ENCODE results near the gene RAD9B.
"Not testable (repeated sequence)": the region's sequence is repeated elsewhere in the genome, so short reads cannot be mapped to it uniquely, and the experiment has no call there.

Gene RAD9B

GRCh38 chr12:110528277-110528839 lies 26.2 kb downstream of the RAD9B start:
- DNase-seq (ENCODE audit: low read depth in 2 of 2), result no peak

GRCh38 chr12:110530511-110530910 lies 28.4 kb downstream of the RAD9B start:
- no peak for DNase-seq (ENCODE audit: low read depth in 2 of 2)

GRCh38 chr12:110531741-110532333 lies 29.7 kb downstream of the RAD9B start:
- DNase-seq (ENCODE audit: low read depth in 2 of 2), result no peak

- no peak for DNase-seq (ENCODE audit: low read depth in 2 of 2)
These were observed 30.5 kb downstream of the RAD9B start for GRCh38 chr12:110532644-110533043.

GRCh38 chr12:110533607-110534006 lies 31.5 kb downstream of the RAD9B start:
- DNase-seq (ENCODE audit: low read depth in 2 of 2), result no peak

- DNase-seq (ENCODE audit: low read depth in 2 of 2), result no peak
These were observed 32.7 kb downstream of the RAD9B start for GRCh38 chr12:110534811-110535210.

- DNase-seq (ENCODE audit: low read depth in 2 of 2), result no peak
These were observed 34.9 kb downstream of the RAD9B start for GRCh38 chr12:110536834-110537604.

GRCh38 chr12:110537605-110538409 lies 35.7 kb downstream of the RAD9B start:
- no peak for DNase-seq (ENCODE audit: low read depth in 2 of 2)

GRCh38 chr12:110538869-110539622 lies 36.9 kb downstream of the RAD9B start:
- DNase-seq (ENCODE audit: low read depth in 2 of 2), result no peak

- DNase-seq (ENCODE audit: low read depth in 2 of 2), result no peak
These were observed 37.9 kb downstream of the RAD9B start for GRCh38 chr12:110540048-110540447.

- DNase-seq (ENCODE audit: low read depth in 2 of 2), result no peak
These were observed 41.3 kb downstream of the RAD9B start for GRCh38 chr12:110543252-110543959.

GRCh38 chr12:110543965-110544364 lies 41.8 kb downstream of the RAD9B start:
- DNase-seq (ENCODE audit: low read depth in 2 of 2), result no peak

GRCh38 chr12:110545259-110545658 lies 43.1 kb downstream of the RAD9B start:
- not testable (repeated sequence) for DNase-seq (ENCODE audit: low read depth in 2 of 2)

GRCh38 chr12:110545812-110546211 lies 43.7 kb downstream of the RAD9B start:
- DNase-seq (ENCODE audit: low read depth in 2 of 2), result no peak

GRCh38 chr12:110546339-110546738 lies 44.2 kb downstream of the RAD9B start:
- no peak for DNase-seq (ENCODE audit: low read depth in 2 of 2)

- DNase-seq (ENCODE audit: low read depth in 2 of 2), result no peak
These were observed 45.0 kb downstream of the RAD9B start for GRCh38 chr12:110547090-110547489.

GRCh38 chr12:110548678-110549077 lies 46.5 kb downstream of the RAD9B start:
- no peak for DNase-seq (ENCODE audit: low read depth in 2 of 2)

GRCh38 chr12:110549716-110550115 lies 47.6 kb downstream of the RAD9B start:
- DNase-seq (ENCODE audit: low read depth in 2 of 2), result no peak

GRCh38 chr12:110550981-110551380 lies 48.9 kb downstream of the RAD9B start:
- DNase-seq (ENCODE audit: low read depth in 2 of 2), result no peak
